CD4-positive, alpha-beta T cell (primary cell): ENCODE results near the gene HNRNPAB. TPM values are rescaled to one million over a fixed set of nuclear protein-coding genes. Genes with fewer than 3 reads are reported as not detected.

ENCODE experiments used
- ATAC-seq: fragments of 200-7000 bp; cut with Tn5 transposase; one replicate; pipeline ENCODE4 v1.10.0; 2022; ENCODE audit warnings: mild to moderate bottlenecking; ENCODE audit not compliant: poor library complexity
- CTCF ChIA-PET: fragments of 350-600 bp; sonication (Branson Sonifier 250); formaldehyde crosslinking; loops from one replicate; lab custom pipeline; 2021; ENCODE audit warnings: antibody characterized with exemption, inconsistent platforms; lab: Charles Lee
- POLR2A ChIA-PET: fragments of 350-600 bp; sonication (Branson Sonifier 250); formaldehyde crosslinking; loops from one replicate; lab custom pipeline; 2021; ENCODE audit warnings: antibody characterized with exemption, inconsistent platforms; lab: Charles Lee
- DNase-seq, 14 experiments: peaks; one replicate each; pipeline ENCODE4 v3.0.0-alpha.2; 2013 to 2020; ENCODE audit warnings: mixed read lengths in 2 of 14
- H3K27ac ChIP-seq, 2 donors: one replicate each; pipeline versions ENCODE4 v1.5.1 to v1.7.0; 2013; ENCODE audit warnings: low read length in 2 of 2, low read depth in 1 of 2, mild to moderate bottlenecking in 1 of 2
- H3K27me3 ChIP-seq, 2 experiments: 1 replicate in 1 of 2; 2 replicates in 1 of 2; pipeline versions ENCODE4 v1.6.1 to v1.7.0; 2013; ENCODE audit warnings: low read length in 2 of 2, control low read depth in 1 of 2, mild to moderate bottlenecking in 1 of 2, moderate library complexity in 1 of 2; ENCODE audit not compliant: insufficient read depth in 2 of 2, control insufficient read depth in 1 of 2
- H3K36me3 ChIP-seq: one replicate; pipeline ENCODE4 v1.6.1; 2013; ENCODE audit warnings: low read length, control low read depth; ENCODE audit not compliant: insufficient read depth
- H3K4me1 ChIP-seq: one replicate; pipeline ENCODE4 v1.6.1; 2013; ENCODE audit warnings: low read length, control low read depth; ENCODE audit not compliant: insufficient read depth
- H3K4me3 ChIP-seq: one replicate; pipeline ENCODE4 v1.5.1; 2013; ENCODE audit warnings: mild to moderate bottlenecking, low read length, moderate library complexity
- H3K9me3 ChIP-seq, 2 experiments: 1 replicate in 1 of 2; 2 replicates in 1 of 2; pipeline versions ENCODE4 v1.6.1 to v1.7.0; 2013; ENCODE audit warnings: low read length in 2 of 2, mild to moderate bottlenecking in 2 of 2, control low read depth in 1 of 2, moderate library complexity in 1 of 2; ENCODE audit not compliant: control insufficient read depth in 1 of 2, insufficient read depth in 1 of 2
- H3K27ac Mint-ChIP-seq: one replicate; pipeline ENCODE4 v1.8.0; 2020; ENCODE audit warnings: mixed read lengths
- H3K27me3 Mint-ChIP-seq: one replicate; pipeline ENCODE4 v1.8.0; 2021; ENCODE audit warnings: mixed read lengths
- H3K36me3 Mint-ChIP-seq: one replicate; pipeline ENCODE4 v1.8.0; 2021; ENCODE audit warnings: low read depth, mixed read lengths
- H3K4me1 Mint-ChIP-seq: one replicate; pipeline ENCODE4 v1.8.0; 2021; ENCODE audit warnings: low read depth, mixed read lengths
- H3K4me3 Mint-ChIP-seq: one replicate; pipeline ENCODE4 v1.8.0; 2020; ENCODE audit warnings: mild to moderate bottlenecking, mixed read lengths
- H3K9me3 Mint-ChIP-seq: one replicate; pipeline ENCODE4 v1.8.0; 2020; ENCODE audit warnings: mixed read lengths
- CTCF ChIP-seq: fragments of 200-600 bp; IDR thresholded peaks from one replicate; pipeline ENCODE4 v1.8.0; 2022; ENCODE audit warnings: antibody characterized with exemption, mild to moderate bottlenecking
- intact Hi-C, 2 experiments: fragments of 100-400 bp; cut with DNase I in 1 of 2; cut with micrococcal nuclease in 1 of 2; formaldehyde crosslinking; loops; one replicate each; pipeline versions ENCODE4 v1.15.1 to v1.9.0; 2023 to 2025; cut with DNase I, micrococcal nuclease
- total RNA-seq, 174 experiments: library from RNA in 2 of 174; stranded (reverse) in 2 of 174; gene quantifications; one replicate each; pipeline ENCODE4 v1.2.3 and lab custom pipeline; 2021 to 2026

Gene HNRNPAB
- total RNA-seq, 2 experiments from 2014 or later: 63.6 to 68.9 TPM

GRCh38 chr5:178232920-178233429 is 28.6 kb downstream of the HNRNPAB start:
- Histone ChIP-seq H3K27me3 (no peaks in the 10 kb centered on the region), H3K9me3 (no peaks in the 10 kb centered on the region), H3K36me3 (peaks cover 31% of the 10 kb centered on the region), H3K27ac (peak overlapping the region; percentile 81 to 85), H3K4me1 (peaks cover 85% of the 10 kb centered on the region), H3K4me3 (peak overlapping the region; percentile 94)
- ATAC-seq (no peak), DNase-seq (no peak)
- H3K27me3 Mint-ChIP-seq: no peaks in the 10 kb centered on the region
- H3K27ac Mint-ChIP-seq: peak overlapping the region; percentile 84
- H3K36me3 Mint-ChIP-seq: peaks cover 41% of the 10 kb centered on the region
- H3K4me3 Mint-ChIP-seq: peak overlapping the region; percentile 80
- ChIA-PET POLR2A (interaction anchor here (0.6 to 1.6 kb wide), 5 partner anchors 8 to 1326 kb away, joined by 3 to 12 read pairs (median 4); partner anchors contain the start of gene HNRNPAB), CTCF (interaction anchor here (1.3 kb wide), 1 partner anchor 112 kb away, joined by 3 read pairs; no protein-coding TSS in a partner anchor)
- intact Hi-C loops: loop anchor here (1.0 to 10.0 kb wide), 4 partner anchors 28 to 1842 kb away; partner anchors contain the start of genes CLK4 (in 1 of the 2) and RNF130 (in 1 of the 2)
- no peaks in the 10 kb centered on the region for H3K9me3 Mint-ChIP-seq
- peaks cover 48% of the 10 kb centered on the region for H3K4me1 Mint-ChIP-seq
- no peak for TF ChIP-seq CTCF

GRCh38 chr5:178234121-178234749 is 29.9 kb downstream of the HNRNPAB start:
- no peak for TF ChIP-seq CTCF
- no peaks in the 10 kb centered on the region for H3K9me3 ChIP-seq
- POLR2A ChIA-PET: interaction anchor here (1.0 to 1.4 kb wide), 4 partner anchors 28 to 1389 kb away, joined by 3 to 9 read pairs (median 3); partner anchors contain the start of genes HNRNPAB and HNRNPH1
- peak overlapping the region; percentile 84 for H3K27ac Mint-ChIP-seq
- H3K9me3 Mint-ChIP-seq: no peaks in the 10 kb centered on the region
- H3K36me3 Mint-ChIP-seq: peaks cover 28% of the 10 kb centered on the region
- no peak overlapping the region for H3K27ac ChIP-seq
- CTCF ChIA-PET: interaction anchor here (0.6 to 1.2 kb wide), 3 partner anchors 18 to 390 kb away, joined by 3 to 7 read pairs (median 5); partner anchors contain the start of gene HNRNPAB
- ATAC-seq (no peak), DNase-seq (no peak)
- peaks cover 19% of the 10 kb centered on the region for H3K36me3 ChIP-seq
- H3K27me3 ChIP-seq: no peaks in the 10 kb centered on the region
- H3K4me3 Mint-ChIP-seq: peak overlapping the region; percentile 90
- H3K4me1 Mint-ChIP-seq: peaks cover 52% of the 10 kb centered on the region
- peaks cover 85% of the 10 kb centered on the region for H3K4me1 ChIP-seq
- no peak overlapping the region for H3K4me3 ChIP-seq
- intact Hi-C loops: loop anchor here (10.0 kb wide), 2 partner anchors 351 to 1841 kb away; partner anchors contain the start of gene RNF130 (in 1 of the 2)
- no peaks in the 10 kb centered on the region for H3K27me3 Mint-ChIP-seq

GRCh38 chr5:178234750-178235587 is 30.6 kb downstream of the HNRNPAB start:
- CTCF ChIA-PET: interaction anchor here (0.6 to 1.2 kb wide), 4 partner anchors 17 to 1835 kb away, joined by 3 to 7 read pairs (median 4); partner anchors contain the start of gene HNRNPAB
- Mint-ChIP-seq H3K36me3 (peaks cover 21% of the 10 kb centered on the region), H3K27ac (peak overlapping the region; percentile 60), H3K27me3 (no peaks in the 10 kb centered on the region), H3K4me1 (peaks cover 50% of the 10 kb centered on the region), H3K4me3 (peak overlapping the region; percentile 57), H3K9me3 (no peaks in the 10 kb centered on the region)
- H3K27me3 ChIP-seq: no peaks in the 10 kb centered on the region
- ATAC-seq: peak; percentile 25
- TF ChIP-seq CTCF: peak; percentile 61
- H3K9me3 ChIP-seq: no peaks in the 10 kb centered on the region
- no peak overlapping the region for H3K4me3 ChIP-seq
- POLR2A ChIA-PET: interaction anchor here (1.0 to 1.4 kb wide), 4 partner anchors 29 to 1389 kb away, joined by 3 to 9 read pairs (median 3); partner anchors contain the start of genes HNRNPAB and HNRNPH1
- peaks cover 83% of the 10 kb centered on the region for H3K4me1 ChIP-seq
- intact Hi-C loops: loop anchor here (1.0 to 10.0 kb wide), 3 partner anchors 316 to 1840 kb away; partner anchors contain the start of gene RNF130 (in 1 of the 2)
- no peak overlapping the region for H3K27ac ChIP-seq
- peak; percentile 62 to 86 (median 70) for DNase-seq
- peaks cover 11% of the 10 kb centered on the region for H3K36me3 ChIP-seq
